GM23248 (cell line): ENCODE results near the gene GEMIN8.

Experiments
- EZH2 ChIP-seq: fragments of 200-600 bp; sonication (generic); IDR thresholded peaks from 2 replicates; pipeline ENCODE4 v1.6.1; 2018; ENCODE audit warnings: antibody characterized with exemption, mild to moderate bottlenecking; ENCODE audit not compliant: insufficient read depth, poor library complexity, severe bottlenecking
- EZH2phosphoT487 ChIP-seq: fragments of 200-600 bp; sonication (generic); IDR thresholded peaks from 2 replicates; pipeline ENCODE4 v1.6.1; 2018; ENCODE audit warnings: antibody characterized with exemption, moderate library complexity, mild to moderate bottlenecking, low read depth; ENCODE audit not compliant: insufficient read depth

DNA sequence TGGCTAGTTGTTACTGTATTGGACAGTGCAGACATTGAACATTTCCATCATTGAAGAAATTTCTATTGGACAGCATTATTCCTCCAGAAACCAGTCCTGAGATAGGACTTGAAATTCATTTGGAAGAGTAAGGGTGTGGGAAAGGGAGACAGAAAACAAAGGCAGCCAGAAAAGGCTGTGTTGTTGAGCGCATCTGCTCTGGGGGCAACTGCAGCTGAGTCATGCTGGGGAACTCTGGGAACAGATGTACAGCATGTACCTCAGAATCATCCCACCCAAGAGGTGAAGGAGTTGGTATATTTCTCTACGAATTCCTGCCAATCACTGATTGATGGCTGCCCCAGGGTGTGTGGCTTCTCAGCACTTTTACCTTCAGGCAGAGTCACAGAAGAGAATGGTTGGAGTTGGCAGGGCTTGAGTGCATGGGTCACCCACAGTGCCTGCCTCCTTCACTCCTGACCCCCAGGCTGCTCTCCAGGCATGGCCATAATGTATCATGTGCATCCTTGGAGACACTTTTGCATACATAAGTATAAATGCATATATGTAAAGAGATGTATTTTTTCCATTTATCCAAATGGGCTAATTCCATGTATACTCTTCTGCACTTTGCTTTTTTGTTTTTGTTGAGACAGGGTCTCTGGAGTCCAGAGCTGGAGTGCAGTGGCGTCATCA lies 39.4 kb downstream of the GEMIN8 start:
- no peak for TF ChIP-seq EZH2
- no peak for TF ChIP-seq EZH2phosphoT487
